DMS153 treated with DMSO at 0.1 percent for 48 hours (cell line): Measurements from ENCODE around the gene PCDHB3.
"Not testable (repeated sequence)": the region's sequence is repeated elsewhere in the genome, so short reads cannot be mapped to it uniquely, and the experiment has no call there.

ENCODE experiments used
- DNase-seq: peaks from one replicate; lab custom pipeline; 2025; ENCODE audit not compliant: unreplicated experiment; lab: John Stamatoyannopoulos, UW

The PCDHB3 gene

GRCh38 chr5:141100243-141100805, at the start of gene PCDHB3:
TSS of gene PCDHB3 (plus strand) at chr5:141100473. CDS start at chr5:141100650, 177 bp downstream.
- peak; percentile 45 for DNase-seq

GRCh38 chr5:141050622-141051520, 49.4 kb upstream of the PCDHB3 start, which contains the start of gene PCDHB1:
TSS of gene PCDHB1 (plus strand) at chr5:141051374. CDS start at chr5:141051471, 97 bp downstream.
- DNase-seq: no peak

GRCh38 chr5:141051521-141051866, 48.8 kb upstream of the PCDHB3 start:
- DNase-seq: peak; percentile 9

DNA sequence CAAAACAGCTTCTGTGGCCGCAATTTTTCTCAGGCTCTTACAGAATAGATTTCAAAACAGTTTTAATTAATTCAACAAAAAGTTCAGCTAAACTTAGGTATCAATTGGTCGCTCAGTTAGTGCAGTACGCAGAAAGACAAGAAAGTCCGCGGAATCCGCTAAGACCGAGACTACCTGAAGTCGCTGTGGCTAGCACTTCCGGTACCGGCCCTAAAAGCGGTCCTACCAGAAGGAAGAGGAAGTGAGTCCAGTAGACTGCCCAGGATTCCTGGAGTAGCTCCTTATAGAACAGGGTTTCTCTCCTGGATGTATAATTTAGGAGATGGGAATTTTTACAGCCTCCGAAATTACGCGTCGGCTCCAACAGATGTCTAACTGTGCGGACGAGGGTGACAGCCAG, 22.4 kb upstream of the PCDHB3 start:
- no peak for DNase-seq

GRCh38 chr5:141082228-141082627, 18.0 kb upstream of the PCDHB3 start:
- DNase-seq: no peak

DNA sequence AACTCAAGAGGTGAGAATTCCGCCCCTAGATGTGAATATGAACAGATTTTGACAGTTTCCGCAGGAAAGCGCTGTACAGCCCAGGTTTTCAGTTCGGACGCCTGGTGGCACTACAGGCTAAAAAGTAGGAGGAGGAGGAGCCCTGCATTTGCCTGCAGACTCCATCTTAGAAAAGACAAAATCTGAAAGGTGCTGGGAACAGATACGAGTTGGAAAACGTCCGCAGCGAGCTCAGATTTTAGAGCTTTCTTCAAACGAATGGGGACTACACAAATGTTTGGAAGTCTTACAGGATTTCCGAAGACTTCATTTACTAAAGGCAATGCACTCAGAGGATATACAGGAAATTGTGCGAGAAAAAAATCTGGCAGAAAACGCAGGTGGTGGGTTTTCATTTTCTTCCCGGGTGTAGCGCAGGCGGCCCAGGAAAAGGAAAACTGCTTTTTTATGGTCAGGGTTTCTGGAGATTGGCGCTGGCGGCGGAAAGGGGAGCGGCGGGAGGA, 15.7 kb upstream of the PCDHB3 start:
- DNase-seq: peak; percentile 7

- no peak for DNase-seq
Observed at GRCh38 chr5:141094481-141095262, 5.6 kb upstream of the PCDHB3 start, which contains the start of gene PCDHB2. TSS of gene PCDHB2 (plus strand) at chr5:141094615. CDS start at chr5:141094791, 176 bp downstream.

DNA sequence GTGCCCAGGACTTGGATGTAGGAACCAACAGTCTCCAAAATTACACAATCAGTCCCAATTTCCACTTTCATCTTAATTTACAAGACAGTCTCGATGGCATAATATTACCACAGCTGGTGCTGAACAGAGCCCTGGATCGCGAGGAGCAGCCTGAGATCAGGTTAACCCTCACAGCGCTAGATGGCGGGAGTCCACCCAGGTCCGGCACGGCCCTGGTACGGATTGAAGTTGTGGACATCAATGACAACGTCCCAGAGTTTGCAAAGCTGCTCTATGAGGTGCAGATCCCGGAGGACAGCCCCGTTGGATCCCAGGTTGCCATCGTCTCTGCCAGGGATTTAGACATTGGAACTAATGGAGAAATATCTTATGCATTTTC, 5.0 kb upstream of the PCDHB3 start:
- no peak for DNase-seq

DNA sequence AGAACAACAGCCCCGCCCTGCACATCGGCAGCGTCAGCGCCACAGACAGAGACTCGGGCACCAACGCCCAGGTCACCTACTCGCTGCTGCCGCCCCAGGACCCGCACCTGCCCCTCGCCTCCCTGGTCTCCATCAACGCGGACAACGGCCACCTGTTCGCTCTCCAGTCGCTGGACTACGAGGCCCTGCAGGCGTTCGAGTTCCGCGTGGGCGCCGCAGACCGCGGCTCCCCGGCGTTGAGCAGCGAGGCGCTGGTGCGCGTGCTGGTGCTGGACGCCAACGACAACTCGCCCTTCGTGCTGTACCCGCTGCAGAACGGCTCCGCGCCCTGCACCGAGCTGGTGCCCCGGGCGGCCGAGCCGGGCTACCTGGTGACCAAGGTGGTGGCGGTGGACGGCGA, 4.1 kb upstream of the PCDHB3 start:
- not testable (repeated sequence) for DNase-seq

- DNase-seq: not testable (repeated sequence)
Observed at GRCh38 chr5:141096586-141096985, 3.7 kb upstream of the PCDHB3 start.

DNA sequence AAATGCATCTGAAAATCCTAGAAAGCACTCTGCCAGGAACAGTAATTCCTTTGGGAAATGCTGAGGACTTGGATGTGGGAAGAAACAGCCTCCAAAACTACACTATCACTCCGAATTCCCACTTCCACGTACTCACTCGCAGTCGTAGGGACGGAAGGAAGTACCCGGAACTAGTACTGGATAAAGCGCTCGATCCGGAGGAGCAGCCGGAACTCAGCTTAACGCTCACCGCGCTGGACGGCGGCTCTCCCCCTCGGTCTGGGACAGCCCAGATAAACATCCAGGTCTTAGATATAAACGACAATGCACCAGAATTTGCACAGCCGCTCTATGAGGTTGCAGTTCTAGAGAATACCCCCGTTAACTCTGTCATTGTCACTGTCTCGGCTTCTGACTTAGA, 786 bp downstream of the PCDHB3 start:
- no peak for DNase-seq

DNA sequence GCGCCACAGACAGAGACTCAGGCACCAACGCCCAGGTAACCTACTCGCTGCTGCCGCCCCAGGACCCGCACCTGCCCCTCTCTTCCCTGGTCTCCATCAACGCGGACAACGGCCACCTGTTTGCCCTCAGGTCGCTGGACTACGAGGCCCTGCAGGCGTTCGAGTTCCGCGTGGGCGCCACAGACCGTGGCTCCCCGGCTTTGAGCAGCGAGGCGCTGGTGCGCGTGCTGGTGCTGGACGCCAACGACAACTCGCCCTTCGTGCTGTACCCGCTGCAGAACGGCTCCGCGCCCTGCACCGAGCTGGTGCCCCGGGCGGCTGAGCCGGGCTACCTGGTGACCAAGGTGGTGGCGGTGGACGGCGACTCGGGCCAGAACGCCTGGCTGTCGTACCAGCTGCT, 1.8 kb downstream of the PCDHB3 start:
- not testable (repeated sequence) for DNase-seq

DNA sequence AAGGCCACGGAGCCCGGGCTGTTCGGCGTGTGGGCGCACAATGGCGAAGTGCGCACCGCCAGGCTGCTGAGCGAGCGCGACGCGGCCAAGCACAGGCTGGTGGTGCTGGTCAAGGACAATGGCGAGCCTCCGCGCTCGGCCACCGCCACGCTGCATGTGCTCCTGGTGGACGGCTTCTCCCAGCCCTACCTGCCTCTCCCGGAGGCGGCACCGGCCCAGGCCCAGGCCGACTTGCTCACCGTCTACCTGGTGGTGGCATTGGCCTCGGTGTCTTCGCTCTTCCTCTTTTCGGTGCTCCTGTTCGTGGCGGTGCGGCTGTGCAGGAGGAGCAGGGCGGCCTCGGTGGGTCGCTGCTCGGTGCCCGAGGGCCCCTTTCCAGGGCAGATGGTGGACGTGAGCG, 2.2 kb downstream of the PCDHB3 start:
- not testable (repeated sequence) for DNase-seq

- no peak for DNase-seq
Observed at GRCh38 chr5:141105350-141105749, 5.1 kb downstream of the PCDHB3 start.

DNA sequence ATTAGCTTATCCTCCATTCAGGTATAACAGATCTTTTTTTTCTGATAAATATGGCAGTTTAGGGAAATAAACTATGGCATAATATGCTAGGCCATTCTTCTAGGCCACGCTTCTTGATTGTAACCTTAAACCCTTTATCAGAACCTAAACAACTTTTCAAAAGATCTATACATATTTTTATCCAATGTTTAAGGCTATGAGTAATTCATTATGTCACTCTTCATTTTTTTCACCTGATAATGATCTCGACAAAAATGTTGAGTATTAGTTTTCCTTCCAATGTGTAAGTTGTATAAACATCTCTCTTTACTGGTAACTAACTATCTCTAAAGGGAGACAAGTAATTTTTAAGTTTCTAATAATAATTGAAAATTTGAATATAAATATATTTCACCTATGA, 19.0 kb downstream of the PCDHB3 start:
- DNase-seq: no peak

- no peak for DNase-seq
Observed at GRCh38 chr5:141121563-141121962, 21.3 kb downstream of the PCDHB3 start, which contains the start of gene PCDHB4. TSS of gene PCDHB4 (plus strand) at chr5:141121818. CDS start at chr5:141121999, 181 bp downstream.

- DNase-seq: no peak
Observed at GRCh38 chr5:141121985-141122384, 21.7 kb downstream of the PCDHB3 start.

- DNase-seq: not testable (repeated sequence)
Observed at GRCh38 chr5:141123396-141124135, 23.3 kb downstream of the PCDHB3 start.

DNA sequence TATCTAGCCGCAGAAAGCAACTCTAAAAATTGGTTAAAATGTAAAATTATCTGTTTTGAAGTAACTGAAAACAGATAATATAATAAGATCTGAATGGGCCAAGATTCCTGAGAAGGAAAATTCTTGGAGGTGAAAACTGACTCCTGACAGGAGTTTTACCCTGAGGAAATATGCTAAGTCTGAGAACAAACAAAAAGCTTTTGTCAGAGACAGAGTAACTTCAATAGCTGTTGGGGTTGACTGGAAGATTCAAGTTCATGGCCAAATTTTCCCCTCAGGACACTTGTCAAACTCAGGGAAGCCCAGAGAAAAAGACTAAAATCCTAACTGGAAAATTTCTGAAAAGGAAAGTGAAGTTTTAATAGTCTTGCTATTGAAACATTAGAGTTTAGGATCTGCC, 27.0 kb downstream of the PCDHB3 start:
- no peak for DNase-seq

DNA sequence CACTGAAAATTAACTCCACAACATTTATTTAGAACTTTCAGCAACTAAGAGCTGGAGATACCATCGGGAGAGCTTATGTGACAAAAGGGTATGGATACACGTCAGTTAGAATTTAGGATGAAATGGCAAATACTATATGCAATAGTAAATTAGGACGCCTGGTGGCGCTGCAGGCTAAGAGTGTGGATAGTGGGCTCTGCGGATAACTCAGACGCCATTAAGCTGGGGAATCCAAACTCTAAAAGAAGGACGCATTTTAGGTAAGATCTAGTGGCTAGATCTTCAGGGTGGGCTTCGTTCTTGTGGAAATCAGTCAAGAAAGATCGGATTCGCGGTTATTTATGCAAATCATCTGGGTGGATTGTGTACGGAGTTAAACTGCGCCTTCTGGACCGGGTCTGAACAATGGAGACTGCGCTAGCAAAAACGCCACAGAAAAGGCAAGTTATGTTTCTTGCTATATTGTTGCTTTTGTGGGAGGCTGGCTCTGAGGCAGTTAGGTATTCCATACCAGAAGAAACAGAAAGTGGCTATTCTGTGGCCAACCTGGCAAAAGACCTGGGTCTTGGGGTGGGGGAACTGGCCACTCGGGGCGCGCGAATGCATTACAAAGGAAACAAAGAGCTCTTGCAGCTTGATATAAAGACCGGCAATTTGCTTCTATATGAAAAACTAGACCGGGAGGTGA, 34.9 kb downstream of the PCDHB3 start, which contains the start of gene PCDHB5:
Gene PCDHB5 (plus strand): TSS at position 177 of the 688 bp plus-strand sequence. CDS start 229 bp downstream, at position 406.
- DNase-seq: no peak
